ENCODE results near the gene CXCL11. TPM values are rescaled to one million over a fixed set of nuclear protein-coding genes. Genes with fewer than 3 reads are reported as not detected.

CXCL11 gene
- total RNA-seq, 1 experiment from 2014 or later = not detected

- CTCF ChIA-PET = no interaction called here
- Histone ChIP-seq H3K4me3 (ENCODE audit: low read depth, low read length) (no peak overlapping the region), H3K27me3 (replicated peaks; ENCODE audit: control insufficient read depth, insufficient read depth, low read length) (no peaks in the 10 kb centered on the region), H3K4me1 (no peaks in the 10 kb centered on the region), H3K9me3 (no peaks in the 10 kb centered on the region), H3K36me3 (ENCODE audit: control insufficient read depth, insufficient read depth, low read length) (no peaks in the 10 kb centered on the region)
- H3K27ac Mint-ChIP-seq (ENCODE audit: unreplicated experiment) = no peak overlapping the region
- POLR2A ChIA-PET = no interaction called here
- TF ChIP-seq, protein P1, sequence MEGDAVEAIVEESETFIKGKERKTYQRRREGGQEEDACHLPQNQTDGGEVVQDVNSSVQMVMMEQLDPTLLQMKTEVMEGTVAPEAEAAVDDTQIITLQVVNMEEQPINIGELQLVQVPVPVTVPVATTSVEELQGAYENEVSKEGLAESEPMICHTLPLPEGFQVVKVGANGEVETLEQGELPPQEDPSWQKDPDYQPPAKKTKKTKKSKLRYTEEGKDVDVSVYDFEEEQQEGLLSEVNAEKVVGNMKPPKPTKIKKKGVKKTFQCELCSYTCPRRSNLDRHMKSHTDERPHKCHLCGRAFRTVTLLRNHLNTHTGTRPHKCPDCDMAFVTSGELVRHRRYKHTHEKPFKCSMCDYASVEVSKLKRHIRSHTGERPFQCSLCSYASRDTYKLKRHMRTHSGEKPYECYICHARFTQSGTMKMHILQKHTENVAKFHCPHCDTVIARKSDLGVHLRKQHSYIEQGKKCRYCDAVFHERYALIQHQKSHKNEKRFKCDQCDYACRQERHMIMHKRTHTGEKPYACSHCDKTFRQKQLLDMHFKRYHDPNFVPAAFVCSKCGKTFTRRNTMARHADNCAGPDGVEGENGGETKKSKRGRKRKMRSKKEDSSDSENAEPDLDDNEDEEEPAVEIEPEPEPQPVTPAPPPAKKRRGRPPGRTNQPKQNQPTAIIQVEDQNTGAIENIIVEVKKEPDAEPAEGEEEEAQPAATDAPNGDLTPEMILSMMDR (IDR thresholded peaks at IDR 0.05; ENCODE audit: insufficient read depth in 1 of 2, low read depth in 1 of 2, low read length in 1 of 2, severe bottlenecking in 1 of 2, unreplicated experiment in 1 of 2) = no peak
- no peaks in the 10 kb centered on the region for H3K9me3 Mint-ChIP-seq (ENCODE audit: unreplicated experiment)
- no peak overlapping the region for H3K4me3 Mint-ChIP-seq (ENCODE audit: unreplicated experiment)
- peaks cover 7% of the 10 kb centered on the region for H3K27me3 Mint-ChIP-seq (ENCODE audit: insufficient read depth, unreplicated experiment)
- no peaks in the 10 kb centered on the region for H3K36me3 Mint-ChIP-seq (ENCODE audit: insufficient read depth, unreplicated experiment)
- no peaks in the 10 kb centered on the region for H3K4me1 Mint-ChIP-seq (ENCODE audit: low read depth, unreplicated experiment)
- no peak for DNase-seq
- intact Hi-C loops (cut with micrococcal nuclease; ENCODE audit: unreplicated experiment) = no loop called here
- no TSS peak for BruUV-seq (replicated peaks)
Observed at GRCh38 chr4:76078033-76078613, 42.3 kb upstream of the CXCL11 start.

DNA sequence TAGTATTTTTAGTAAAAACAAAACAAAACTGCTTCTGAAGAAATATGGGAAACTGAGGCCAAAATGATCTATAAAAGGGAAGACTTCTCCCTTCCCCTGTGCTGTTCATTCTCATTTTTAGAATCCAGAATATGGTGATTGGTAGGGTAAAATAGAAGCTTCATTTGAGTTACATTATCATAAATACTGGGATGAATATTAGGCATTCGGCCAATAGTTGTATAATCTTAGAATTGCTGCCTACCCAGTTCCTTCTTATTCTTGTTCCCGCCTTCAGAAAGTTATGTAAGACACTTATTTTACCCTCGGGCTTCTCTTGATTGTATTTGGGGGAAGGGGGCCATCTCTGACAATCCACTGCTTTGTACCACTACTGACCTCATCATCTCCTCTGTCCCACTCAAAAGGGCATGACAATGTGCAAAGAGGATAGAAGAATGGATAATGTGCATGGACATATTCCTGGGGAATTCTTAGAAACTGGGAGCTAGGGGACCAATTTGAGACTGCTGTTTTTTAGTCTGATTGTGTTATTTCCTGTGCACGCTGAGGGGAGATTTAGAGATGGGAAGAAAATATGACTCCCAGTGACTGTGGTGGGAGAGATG, 39.2 kb upstream of the CXCL11 start:
- intact Hi-C loops (cut with micrococcal nuclease; ENCODE audit: unreplicated experiment) = no loop called here
- Mint-ChIP-seq H3K9me3 (ENCODE audit: unreplicated experiment) (no peaks in the 10 kb centered on the region), H3K27ac (ENCODE audit: unreplicated experiment) (no peak overlapping the region), H3K4me1 (ENCODE audit: low read depth, unreplicated experiment) (no peaks in the 10 kb centered on the region), H3K27me3 (ENCODE audit: insufficient read depth, unreplicated experiment) (peaks cover 7% of the 10 kb centered on the region), H3K4me3 (ENCODE audit: unreplicated experiment) (no peak overlapping the region), H3K36me3 (ENCODE audit: insufficient read depth, unreplicated experiment) (no peaks in the 10 kb centered on the region)
- no peaks in the 10 kb centered on the region for H3K9me3 ChIP-seq
- POLR2A ChIA-PET = no interaction called here
- no peaks in the 10 kb centered on the region for H3K36me3 ChIP-seq (ENCODE audit: control insufficient read depth, insufficient read depth, low read length)
- CTCF ChIA-PET = no interaction called here
- no TSS peak for BruUV-seq (replicated peaks)
- no peaks in the 10 kb centered on the region for H3K4me1 ChIP-seq
- TF ChIP-seq, protein P1 (IDR thresholded peaks at IDR 0.05; ENCODE audit: insufficient read depth in 1 of 2, low read depth in 1 of 2, low read length in 1 of 2, severe bottlenecking in 1 of 2, unreplicated experiment in 1 of 2) = no peak
- H3K4me3 ChIP-seq (ENCODE audit: low read depth, low read length) = no peak overlapping the region
- no peaks in the 10 kb centered on the region for H3K27me3 ChIP-seq (replicated peaks; ENCODE audit: control insufficient read depth, insufficient read depth, low read length)
- DNase-seq = no peak

GRCh38 chr4:76074468-76074867, 38.6 kb upstream of the CXCL11 start, which contains the start of gene ART3:
Gene ART3 (plus strand): TSS chr4:76074709. CDS start chr4:76075890, 1,181 bp downstream.
- Mint-ChIP-seq H3K27ac (ENCODE audit: unreplicated experiment) (no peak within 1 kb of the TSS), H3K36me3 (ENCODE audit: insufficient read depth, unreplicated experiment) (no peaks in the 10 kb centered on the region), H3K27me3 (ENCODE audit: insufficient read depth, unreplicated experiment) (peaks cover 6% of the 10 kb centered on the region), H3K4me3 (ENCODE audit: unreplicated experiment) (no peak within 1 kb of the TSS), H3K4me1 (ENCODE audit: low read depth, unreplicated experiment) (no peaks in the 10 kb centered on the region), H3K9me3 (ENCODE audit: unreplicated experiment) (no peaks in the 10 kb centered on the region)
- Histone ChIP-seq H3K4me1 (no peaks in the 10 kb centered on the region), H3K9me3 (no peaks in the 10 kb centered on the region), H3K4me3 (ENCODE audit: low read depth, low read length) (no peak within 1 kb of the TSS), H3K27me3 (replicated peaks; ENCODE audit: control insufficient read depth, insufficient read depth, low read length) (no peaks in the 10 kb centered on the region), H3K36me3 (ENCODE audit: control insufficient read depth, insufficient read depth, low read length) (no peaks in the 10 kb centered on the region)
- intact Hi-C loops (cut with micrococcal nuclease; ENCODE audit: unreplicated experiment) = no loop called here
- POLR2A ChIA-PET = no interaction called here
- DNase-seq = no peak
- CTCF ChIA-PET = interaction anchor here (0.8 kb wide), 1 partner anchor 79 kb away, joined by 3 read pairs; no protein-coding TSS in a partner anchor
- BruUV-seq (replicated peaks) = no TSS peak
- TF ChIP-seq, protein P1 (IDR thresholded peaks at IDR 0.05; ENCODE audit: insufficient read depth in 1 of 2, low read depth in 1 of 2, low read length in 1 of 2, severe bottlenecking in 1 of 2, unreplicated experiment in 1 of 2) = no peak

Data from Caco-2 (cell line).